ENCODE measurements around the gene ASTN2.

DNA sequence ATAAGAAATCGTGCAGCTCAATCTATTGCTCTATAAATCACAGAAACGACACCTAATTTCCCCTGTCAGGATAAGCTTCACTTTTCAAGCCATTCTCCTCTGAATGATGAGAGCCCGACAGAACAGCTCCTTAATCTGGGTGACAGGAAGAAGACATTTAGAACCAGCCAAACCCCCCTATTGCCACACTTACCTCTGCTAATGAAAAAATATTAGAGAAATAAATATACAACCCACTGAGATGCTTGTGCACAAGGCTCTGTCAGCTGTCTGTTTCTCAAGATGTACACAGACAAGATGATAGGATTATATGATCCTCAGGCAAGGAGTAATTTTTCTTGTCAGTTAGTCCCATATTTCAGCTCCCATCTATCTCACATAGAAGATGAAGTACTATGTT lies 785.2 kb downstream of the ASTN2 start:
- TF ChIP-seq, protein P1, sequence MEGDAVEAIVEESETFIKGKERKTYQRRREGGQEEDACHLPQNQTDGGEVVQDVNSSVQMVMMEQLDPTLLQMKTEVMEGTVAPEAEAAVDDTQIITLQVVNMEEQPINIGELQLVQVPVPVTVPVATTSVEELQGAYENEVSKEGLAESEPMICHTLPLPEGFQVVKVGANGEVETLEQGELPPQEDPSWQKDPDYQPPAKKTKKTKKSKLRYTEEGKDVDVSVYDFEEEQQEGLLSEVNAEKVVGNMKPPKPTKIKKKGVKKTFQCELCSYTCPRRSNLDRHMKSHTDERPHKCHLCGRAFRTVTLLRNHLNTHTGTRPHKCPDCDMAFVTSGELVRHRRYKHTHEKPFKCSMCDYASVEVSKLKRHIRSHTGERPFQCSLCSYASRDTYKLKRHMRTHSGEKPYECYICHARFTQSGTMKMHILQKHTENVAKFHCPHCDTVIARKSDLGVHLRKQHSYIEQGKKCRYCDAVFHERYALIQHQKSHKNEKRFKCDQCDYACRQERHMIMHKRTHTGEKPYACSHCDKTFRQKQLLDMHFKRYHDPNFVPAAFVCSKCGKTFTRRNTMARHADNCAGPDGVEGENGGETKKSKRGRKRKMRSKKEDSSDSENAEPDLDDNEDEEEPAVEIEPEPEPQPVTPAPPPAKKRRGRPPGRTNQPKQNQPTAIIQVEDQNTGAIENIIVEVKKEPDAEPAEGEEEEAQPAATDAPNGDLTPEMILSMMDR (conservative IDR thresholded peaks at IDR 0.05; ENCODE audit: low read length): no peak
- no peak for TF ChIP-seq EZH2phosphoT487 (IDR thresholded peaks at IDR 0.05; ENCODE audit: borderline replicate concordance, low read depth, low read length)
